MCF 10A (cell line): ENCODE results near the gene BMAL1. TPM values are rescaled to one million over a fixed set of nuclear protein-coding genes. Genes with fewer than 3 reads are reported as not detected.

ENCODE experiments used
- BruUV-seq: library from RNA; stranded (reverse); fragments of 400-500 nt; replicated peaks from 2 replicates; lab custom pipeline; 2021; lab: Mats Ljungman, UMichigan
- CTCF ChIA-PET: fragments of 300-600 bp; sonication (Branson Sonifier 250); formaldehyde crosslinking; extraction: SDS; loops from one replicate; lab custom pipeline; 2021; ENCODE audit warnings: antibody characterized with exemption, inconsistent platforms; lab: Yijun Ruan, JAX
- POLR2A ChIA-PET: fragments of 300-600, 350-650 bp; sonication (Branson Sonifier 250); formaldehyde crosslinking; extraction: SDS; loops from one replicate; lab custom pipeline; 2020; ENCODE audit warnings: antibody characterized with exemption, inconsistent platforms; lab: Yijun Ruan, JAX
- DNase-seq: peaks from one replicate; pipeline ENCODE4 v3.0.0-alpha.2; 2018; ENCODE audit not compliant: unreplicated experiment
- H3K27ac Mint-ChIP-seq: one replicate; pipeline ENCODE4 v1.8.0; 2022; ENCODE audit warnings: mild to moderate bottlenecking, low read depth, mixed read lengths; ENCODE audit not compliant: unreplicated experiment
- H3K27me3 Mint-ChIP-seq: one replicate; pipeline ENCODE4 v1.8.0; 2022; ENCODE audit warnings: mixed read lengths; ENCODE audit not compliant: insufficient read depth, unreplicated experiment
- H3K36me3 Mint-ChIP-seq: one replicate; pipeline ENCODE4 v1.8.0; 2022; ENCODE audit warnings: mild to moderate bottlenecking, moderate library complexity, mixed read lengths; ENCODE audit not compliant: insufficient read depth, unreplicated experiment
- H3K4me1 Mint-ChIP-seq: one replicate; pipeline ENCODE4 v1.8.0; 2022; ENCODE audit warnings: mixed read lengths; ENCODE audit not compliant: insufficient read depth, unreplicated experiment
- H3K4me3 Mint-ChIP-seq: one replicate; pipeline ENCODE4 v1.8.0; 2022; ENCODE audit warnings: mild to moderate bottlenecking, moderate library complexity, mixed read lengths; ENCODE audit not compliant: unreplicated experiment
- H3K9me3 Mint-ChIP-seq: one replicate; pipeline ENCODE4 v1.8.0; 2022; ENCODE audit warnings: mixed read lengths; ENCODE audit not compliant: unreplicated experiment
- CTCF ChIP-seq: fragments of 200-600 bp; IDR thresholded peaks from one replicate; pipeline ENCODE4 v1.8.0; 2022; ENCODE audit warnings: antibody characterized with exemption, mild to moderate bottlenecking; ENCODE audit not compliant: unreplicated experiment
- intact Hi-C: fragments of 100-400 bp; cut with micrococcal nuclease; formaldehyde crosslinking; loops from 2 replicates; pipeline ENCODE4 v1.14.1; 2022
- total RNA-seq: library from RNA; stranded (reverse); gene quantifications from 2 replicates; pipeline ENCODE4 v1.2.3, GENCODE V29; 2022

Gene BMAL1
- total RNA-seq, 1 experiment from 2014 or later, result 88.4 TPM

- no TSS peak for BruUV-seq
- peaks cover 28% of the 10 kb centered on the region for H3K4me1 Mint-ChIP-seq
- intact Hi-C loops, result loop anchor here (2.0 kb wide), 1 partner anchor 66 kb away; no protein-coding TSS in a partner anchor
- H3K27ac Mint-ChIP-seq, result no peak overlapping the region
- TF ChIP-seq CTCF, result no peak
- CTCF ChIA-PET, result interaction anchor here (0.6 to 1.2 kb wide), 2 partner anchors 17 to 935 kb away, joined by 3 to 4 read pairs; no protein-coding TSS in a partner anchor
- H3K27me3 Mint-ChIP-seq, result no peaks in the 10 kb centered on the region
- H3K9me3 Mint-ChIP-seq, result no peaks in the 10 kb centered on the region
- POLR2A ChIA-PET, result interaction anchor here (0.7 to 2.1 kb wide), 11 partner anchors 9 to 319 kb away, joined by 3 to 37 read pairs (median 4); no protein-coding TSS in a partner anchor
- no peak for DNase-seq
- peak overlapping the region; percentile 91 for H3K4me3 Mint-ChIP-seq
- H3K36me3 Mint-ChIP-seq, result no peaks in the 10 kb centered on the region
These were observed 1.1 kb upstream of the BMAL1 start for GRCh38 chr11:13276454-13276831.

GRCh38 chr11:13276832-13277767 lies 490 bp upstream of the BMAL1 start:
- no peak overlapping the region for H3K27ac Mint-ChIP-seq
- DNase-seq, result peak; percentile 98
- no peaks in the 10 kb centered on the region for H3K27me3 Mint-ChIP-seq
- H3K36me3 Mint-ChIP-seq, result no peaks in the 10 kb centered on the region
- H3K9me3 Mint-ChIP-seq, result no peaks in the 10 kb centered on the region
- TSS peak; percentile 91 for BruUV-seq
- ChIA-PET POLR2A (interaction anchor here (0.7 to 2.1 kb wide), 11 partner anchors 10 to 319 kb away, joined by 3 to 37 read pairs (median 4); no protein-coding TSS in a partner anchor), CTCF (interaction anchor here (0.6 kb wide), 1 partner anchor 935 kb away, joined by 4 read pairs; no protein-coding TSS in a partner anchor)
- peaks cover 31% of the 10 kb centered on the region for H3K4me1 Mint-ChIP-seq
- TF ChIP-seq CTCF, result no peak
- H3K4me3 Mint-ChIP-seq, result peak overlapping the region; percentile 91
- intact Hi-C loops, result loop anchor here (1.0 to 2.0 kb wide), 3 partner anchors 16 to 66 kb away; no protein-coding TSS in a partner anchor

GRCh38 chr11:13278609-13279486 lies 1.3 kb downstream of the BMAL1 start:
- peak; percentile 23 for DNase-seq
- no peak for TF ChIP-seq CTCF
- BruUV-seq, result TSS peak; percentile 38
- Mint-ChIP-seq H3K36me3 (no peaks in the 10 kb centered on the region), H3K4me1 (peaks cover 45% of the 10 kb centered on the region), H3K4me3 (peak overlapping the region; percentile 91), H3K27me3 (no peaks in the 10 kb centered on the region), H3K9me3 (no peaks in the 10 kb centered on the region), H3K27ac (peak overlapping the region; percentile 82)
- intact Hi-C loops, result loop anchor here (2.0 kb wide), 1 partner anchor 56 kb away; no protein-coding TSS in a partner anchor
- POLR2A ChIA-PET, result interaction anchor here (0.6 to 4.5 kb wide), 22 partner anchors 10 to 162 kb away, joined by 3 to 134 read pairs (median 6); no protein-coding TSS in a partner anchor
- CTCF ChIA-PET, result interaction anchor here (0.6 to 3.2 kb wide), 13 partner anchors 15 to 315 kb away, joined by 3 to 31 read pairs (median 5); no protein-coding TSS in a partner anchor
